HG03442 (cell line): Measurements from ENCODE around the gene PLCG1.
"Not testable (repeated sequence)": the region's sequence is repeated elsewhere in the genome, so short reads cannot be mapped to it uniquely, and the experiment has no call there.

ENCODE experiments used
- ATAC-seq: cut with Tn5 transposase; IDR thresholded peaks from one replicate; pipeline ENCODE4 v1.9.1; 2021; ENCODE audit warnings: mild to moderate bottlenecking, moderate library complexity; ENCODE audit not compliant: unreplicated experiment

PLCG1 gene

DNA sequence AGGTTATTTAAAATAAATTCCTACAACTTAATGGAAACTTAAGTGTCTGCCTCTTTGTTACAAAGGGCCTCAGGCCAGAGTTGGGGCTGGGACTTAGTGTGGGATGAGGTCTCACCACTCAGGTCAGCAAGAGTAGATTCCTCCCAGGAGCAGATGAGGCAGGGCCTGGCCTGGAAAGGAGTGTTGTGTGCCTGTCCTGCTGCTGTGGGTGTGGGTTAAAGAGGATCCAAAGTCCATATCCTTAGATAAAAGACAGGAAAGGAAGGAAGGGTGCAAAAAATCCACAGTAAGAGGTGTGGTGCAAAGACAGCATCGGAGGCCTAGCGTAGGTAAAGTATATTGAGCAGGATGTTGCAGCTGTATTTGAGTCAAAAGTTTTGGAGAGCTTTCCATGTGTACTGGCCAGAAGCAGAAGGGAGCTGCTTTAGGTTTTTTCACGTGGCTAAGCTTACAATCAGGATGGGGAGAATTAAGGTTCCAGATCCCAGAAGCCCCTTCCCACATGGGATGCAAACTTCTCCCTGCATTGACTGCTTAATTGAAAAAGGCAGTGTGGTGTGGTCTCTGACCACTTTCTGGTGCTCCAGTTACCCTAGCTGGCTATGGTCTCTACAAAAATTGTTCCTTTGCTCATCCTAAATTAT lies 12.8 kb upstream of the PLCG1 start:
- no peak for ATAC-seq

DNA sequence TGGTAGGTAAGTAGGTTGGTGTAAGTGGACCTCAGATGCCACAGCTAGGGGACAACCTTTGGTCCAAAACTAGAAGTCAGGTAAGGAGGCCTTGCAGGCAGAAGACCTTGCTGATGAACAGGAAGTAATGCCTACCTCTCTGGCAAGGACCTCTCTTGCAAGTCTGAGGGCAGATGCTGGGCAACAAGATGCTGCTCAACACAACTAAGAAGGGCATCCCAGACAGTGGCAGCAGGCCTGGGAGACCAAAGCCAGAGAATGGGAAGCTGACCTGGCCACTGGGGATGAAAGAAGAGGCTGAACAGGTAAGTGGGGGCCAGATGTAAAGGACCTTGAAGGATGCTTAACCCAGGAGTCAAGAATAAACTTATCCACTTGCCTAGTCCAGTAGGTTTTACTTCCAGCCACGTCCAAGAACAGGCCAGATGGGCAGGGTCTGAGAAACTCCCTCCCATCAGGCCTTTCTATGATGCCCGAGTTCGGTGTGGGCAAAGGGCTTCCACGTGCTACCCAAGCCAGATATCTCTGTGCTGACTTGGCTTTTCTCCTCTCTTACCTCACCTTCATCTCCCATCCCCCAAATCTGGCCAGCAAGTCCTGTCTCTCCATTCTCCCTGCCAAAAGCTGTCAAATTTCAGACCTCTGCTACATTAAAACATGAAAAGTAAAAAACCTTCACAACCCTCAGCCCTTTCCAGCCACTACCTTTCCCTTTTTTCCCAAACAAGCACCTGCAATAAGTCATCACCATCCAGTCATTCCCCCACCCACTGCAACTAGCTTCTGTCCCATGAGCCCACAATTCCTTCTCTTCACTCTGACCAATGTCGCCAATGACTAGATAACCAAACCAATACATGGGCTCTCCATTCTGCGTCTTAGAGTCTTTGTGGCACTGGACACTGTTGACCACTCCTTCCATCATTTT lies 11.5 kb upstream of the PLCG1 start:
- ATAC-seq, result no peak

DNA sequence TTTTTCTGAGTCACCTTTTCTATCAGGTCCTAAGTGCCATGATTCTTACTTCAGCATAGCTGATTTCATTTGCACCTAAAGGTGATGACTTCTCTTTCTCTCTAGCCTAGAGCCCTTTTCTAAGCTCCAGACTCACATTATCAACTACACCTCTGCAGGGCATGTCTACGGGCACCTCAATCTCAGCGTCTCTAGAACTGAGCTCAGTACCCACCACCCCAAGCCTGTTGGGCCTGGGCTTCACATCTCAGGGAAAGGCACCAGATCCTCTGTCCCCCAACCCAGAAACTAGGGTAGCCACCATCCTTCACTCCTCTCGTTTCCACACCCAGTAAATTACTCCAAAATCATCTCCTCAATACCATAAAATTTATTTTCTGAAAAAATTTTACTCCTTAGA lies 10.6 kb upstream of the PLCG1 start:
- no peak for ATAC-seq

DNA sequence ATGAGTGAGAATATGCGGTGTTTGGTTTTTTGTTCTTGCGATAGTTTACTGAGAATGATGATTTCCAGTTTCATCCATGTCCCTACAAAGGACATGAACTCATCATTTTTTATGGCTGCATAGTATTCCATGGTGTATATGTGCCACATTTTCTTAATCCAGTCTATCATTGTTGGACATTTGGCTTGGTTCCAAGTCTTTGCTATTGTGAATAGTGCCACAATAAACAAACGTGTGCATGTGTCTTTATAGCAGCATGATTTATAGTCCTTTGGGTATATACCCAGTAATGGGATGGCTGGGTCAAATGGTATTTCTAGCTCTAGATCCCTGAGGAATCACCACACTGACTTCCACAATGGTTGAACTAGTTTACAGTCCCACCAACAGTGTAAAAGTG lies 9.0 kb upstream of the PLCG1 start:
- ATAC-seq, result not testable (repeated sequence)

DNA sequence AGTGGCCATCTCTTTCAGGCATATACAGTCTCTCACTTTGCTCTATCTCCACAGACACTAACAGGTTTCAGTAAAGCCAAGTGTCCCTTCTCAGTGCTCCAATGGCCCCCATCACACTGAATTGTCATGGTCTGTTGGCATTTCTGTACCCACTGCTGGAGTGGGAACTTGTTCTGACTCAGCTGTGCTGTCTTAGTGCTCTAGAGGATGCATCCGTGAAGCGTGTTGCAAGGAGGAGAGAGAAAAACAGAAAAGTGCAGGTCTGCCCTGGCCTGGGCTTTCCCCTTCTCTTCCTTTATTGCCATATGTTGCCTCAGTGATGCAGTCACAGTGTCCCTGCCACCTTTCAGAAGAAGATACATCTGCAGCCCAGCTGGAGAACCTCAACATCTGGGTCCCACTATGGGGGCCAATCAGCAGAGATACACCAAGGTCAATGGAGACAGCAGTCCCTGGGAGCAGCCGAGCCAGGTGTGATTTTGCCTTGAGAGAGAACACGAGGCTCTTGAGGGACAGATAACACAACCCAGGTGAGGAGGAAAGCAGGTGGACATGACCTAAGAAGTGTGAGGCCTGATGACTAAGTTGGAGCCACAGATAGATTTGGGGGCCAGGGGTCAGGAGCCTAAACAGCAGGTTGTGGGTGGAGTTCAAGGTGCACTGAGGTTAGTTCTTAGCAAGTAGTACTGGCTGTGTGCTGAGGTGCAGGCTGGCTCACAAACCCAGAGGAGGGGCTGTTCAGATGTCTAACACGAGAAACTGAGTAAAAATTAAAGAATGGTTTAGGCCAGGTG lies 5.6 kb upstream of the PLCG1 start:
- no peak for ATAC-seq

DNA sequence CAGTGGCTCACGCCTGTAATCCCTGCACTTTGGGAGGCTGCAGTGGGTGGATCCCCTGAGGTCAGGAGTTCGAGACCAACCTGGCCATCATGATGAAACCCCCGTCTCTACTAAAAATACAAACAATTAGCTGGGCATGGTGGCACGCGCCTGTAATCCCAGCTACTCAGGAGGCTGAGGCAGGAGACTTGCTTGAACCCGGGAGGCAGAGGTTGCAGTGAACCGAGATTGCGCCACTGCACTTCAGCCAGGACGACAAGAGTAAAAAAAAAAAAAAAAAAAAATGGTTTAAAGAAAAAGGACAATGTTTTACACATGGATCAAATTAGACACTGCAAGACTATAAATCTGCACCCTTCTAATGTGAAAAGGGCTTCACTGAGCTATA lies 5.0 kb upstream of the PLCG1 start:
- not testable (repeated sequence) for ATAC-seq

DNA sequence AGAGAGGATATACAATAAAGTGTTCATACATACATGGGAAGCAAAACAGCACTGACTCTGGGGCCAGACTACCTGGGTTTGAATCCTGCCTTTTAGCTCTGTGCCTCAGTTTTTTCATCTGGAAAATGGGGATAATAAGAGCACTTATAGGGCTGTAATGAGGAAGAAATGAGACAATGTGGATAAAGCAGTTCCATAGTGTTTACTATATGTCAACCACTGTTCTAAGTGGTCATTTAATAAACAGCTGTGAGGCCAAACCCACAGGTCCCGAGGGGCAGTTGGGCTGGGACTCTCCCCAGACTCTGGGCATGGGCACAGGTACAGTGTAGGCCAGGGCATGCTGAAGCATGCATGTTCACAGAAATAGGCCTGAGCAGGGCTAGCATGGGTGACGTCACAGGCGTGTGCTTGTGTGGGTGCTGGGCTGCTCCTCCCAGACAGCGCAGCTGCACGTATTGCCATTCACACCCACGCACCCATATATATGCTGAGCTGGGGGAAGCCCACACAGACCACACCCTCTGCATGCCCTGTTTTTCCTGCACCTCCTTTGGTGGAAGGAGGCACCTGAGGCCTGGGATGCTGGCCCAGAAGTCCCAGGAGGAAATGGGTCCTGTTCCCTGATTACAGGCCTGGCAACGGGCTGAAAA lies 3.5 kb upstream of the PLCG1 start:
- ATAC-seq, result peak; percentile 52

DNA sequence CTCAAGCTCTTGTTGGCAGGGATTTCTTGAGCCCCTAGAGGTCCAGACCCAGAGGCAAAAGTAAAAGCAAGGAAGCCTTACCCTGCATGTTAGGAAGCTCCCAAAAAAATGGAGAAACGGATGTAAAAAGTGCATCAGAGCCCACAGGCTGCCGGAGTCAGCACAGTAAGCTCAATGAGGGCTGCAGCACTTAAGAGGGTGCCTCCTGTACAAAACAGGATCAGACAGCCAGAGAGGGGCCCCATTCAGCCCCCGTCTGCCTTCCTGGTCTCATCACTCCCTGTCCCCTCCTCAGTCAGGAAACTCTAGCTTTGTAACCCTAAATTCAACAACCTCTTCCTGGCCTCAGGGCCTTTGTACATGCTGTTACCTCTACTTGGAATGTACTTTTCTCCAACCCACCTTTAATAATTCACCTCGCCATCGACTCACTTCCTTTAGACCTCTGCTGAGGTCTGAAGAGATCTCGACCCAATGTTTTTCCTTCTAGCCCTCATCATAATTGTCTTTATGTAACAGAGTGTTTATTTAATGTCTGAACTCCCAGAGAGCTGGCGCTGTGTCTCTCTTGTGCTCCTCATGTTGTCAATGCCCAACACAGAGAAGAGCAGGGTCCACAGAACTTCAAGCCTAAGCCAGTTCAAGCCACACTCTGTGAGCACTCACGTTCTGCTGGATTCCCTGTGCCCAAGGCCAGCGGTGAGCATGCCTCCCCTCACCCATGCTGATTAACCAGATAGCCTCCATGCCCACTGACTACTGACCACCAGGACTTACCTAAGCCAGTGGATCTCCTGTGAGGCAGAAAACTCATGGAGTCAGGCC lies 2.8 kb upstream of the PLCG1 start:
- ATAC-seq, result no peak

DNA sequence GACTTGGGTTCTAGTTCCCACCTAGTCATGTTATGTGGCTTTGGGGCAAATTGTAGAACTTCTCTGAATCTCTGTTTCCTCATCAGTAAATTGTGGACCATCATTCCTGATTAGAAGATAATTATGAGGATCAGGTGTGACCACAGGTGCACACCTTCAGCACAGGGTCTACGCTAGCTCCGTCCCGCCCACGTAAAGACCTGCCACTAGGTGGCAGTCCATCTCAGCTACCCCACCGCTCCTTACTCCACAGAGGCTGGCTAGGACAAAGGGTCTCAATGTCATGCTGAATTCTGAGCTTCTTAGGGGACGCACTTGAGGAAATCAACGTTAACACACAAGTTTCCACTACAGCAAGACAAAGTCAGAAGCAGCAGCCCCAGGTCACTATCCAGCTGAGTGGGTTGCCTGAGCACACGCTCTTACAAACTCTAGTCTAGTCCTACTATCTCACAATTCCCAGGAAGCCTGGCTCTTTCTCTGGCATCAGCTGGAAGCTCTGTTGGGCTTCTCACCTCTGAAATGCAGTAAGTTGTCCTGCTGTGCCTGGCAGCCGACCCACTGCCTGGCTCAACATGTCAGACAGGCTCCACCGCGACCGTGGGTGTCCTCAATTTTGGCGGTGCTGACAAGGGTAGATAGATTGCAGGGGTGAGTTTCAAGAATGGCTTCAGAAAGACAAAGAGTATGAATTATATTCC lies 2.0 kb upstream of the PLCG1 start:
- ATAC-seq, result no peak

DNA sequence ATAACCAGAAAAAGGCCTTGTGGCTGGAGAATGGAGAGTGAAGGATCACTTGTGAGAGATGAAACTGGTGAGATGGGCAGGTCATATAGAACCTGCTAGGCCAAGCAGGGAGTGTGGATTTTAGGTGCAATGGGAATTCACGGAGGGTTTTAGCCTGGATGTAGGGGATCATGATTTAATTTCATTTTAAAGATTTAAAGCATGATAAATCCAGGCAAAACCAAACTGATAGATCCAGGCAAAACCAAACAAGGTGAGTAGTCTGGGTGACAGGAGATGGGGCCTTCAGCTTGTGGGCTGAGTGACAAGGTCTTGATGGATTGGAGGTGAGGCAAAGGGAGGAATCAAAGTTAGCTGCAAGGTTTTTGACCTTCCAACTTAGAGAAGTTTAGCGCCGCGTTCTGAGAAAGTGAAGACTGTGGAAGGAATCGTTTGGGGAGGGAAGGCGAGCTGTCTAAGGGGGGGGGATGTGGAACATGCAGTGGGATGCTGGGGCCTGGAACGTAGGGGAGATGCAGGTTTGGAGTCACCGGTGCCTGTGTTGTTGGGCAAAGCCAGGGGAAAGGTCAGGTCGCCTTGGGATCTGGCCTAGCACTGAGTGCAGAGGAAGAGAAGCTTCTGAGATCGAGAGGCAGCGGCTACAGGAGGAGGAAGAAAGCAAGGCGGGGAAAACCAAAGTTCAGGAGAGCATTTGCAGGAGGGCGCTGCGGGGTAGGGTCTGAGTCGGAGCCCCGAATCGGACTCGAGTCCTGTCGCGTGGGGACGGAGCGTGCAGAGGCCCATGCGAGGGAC lies 1.3 kb upstream of the PLCG1 start:
- no peak for ATAC-seq

DNA sequence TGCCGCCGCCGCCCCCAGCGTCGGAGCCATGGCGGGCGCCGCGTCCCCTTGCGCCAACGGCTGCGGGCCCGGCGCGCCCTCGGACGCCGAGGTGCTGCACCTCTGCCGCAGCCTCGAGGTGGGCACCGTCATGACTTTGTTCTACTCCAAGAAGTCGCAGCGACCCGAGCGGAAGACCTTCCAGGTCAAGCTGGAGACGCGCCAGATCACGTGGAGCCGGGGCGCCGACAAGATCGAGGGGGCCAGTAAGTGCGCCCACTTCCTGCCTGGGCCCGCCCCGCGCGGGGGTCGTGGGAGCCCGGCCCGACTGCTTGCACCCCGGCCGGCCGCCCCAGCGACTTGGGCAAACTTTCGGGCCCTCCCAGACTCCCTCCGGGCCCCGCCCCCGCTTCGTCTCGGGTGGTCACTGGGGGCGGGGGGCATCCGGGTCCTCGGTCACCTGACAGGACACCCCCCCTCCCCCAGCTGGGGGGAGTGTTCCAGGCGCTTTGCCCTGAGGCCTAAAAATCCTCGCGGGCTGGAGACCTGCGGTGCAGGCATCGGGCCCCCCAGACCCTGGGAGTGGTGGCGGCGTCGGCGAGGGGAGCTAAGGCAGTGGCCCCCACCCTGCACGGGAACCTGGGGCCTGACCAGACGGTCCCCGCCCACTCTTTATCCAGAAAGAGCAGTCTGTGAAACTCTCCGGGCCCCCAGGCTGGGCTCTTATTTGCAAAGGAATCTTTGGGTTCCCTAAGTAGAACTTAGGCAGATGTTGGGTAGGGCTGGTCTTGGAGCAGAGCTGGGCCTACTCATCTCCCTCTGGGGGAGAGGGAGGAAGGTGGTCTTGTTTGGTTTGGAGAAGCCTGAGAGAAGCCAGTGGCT lies 501 bp downstream of the PLCG1 start:
- peak; percentile 1 for ATAC-seq

DNA sequence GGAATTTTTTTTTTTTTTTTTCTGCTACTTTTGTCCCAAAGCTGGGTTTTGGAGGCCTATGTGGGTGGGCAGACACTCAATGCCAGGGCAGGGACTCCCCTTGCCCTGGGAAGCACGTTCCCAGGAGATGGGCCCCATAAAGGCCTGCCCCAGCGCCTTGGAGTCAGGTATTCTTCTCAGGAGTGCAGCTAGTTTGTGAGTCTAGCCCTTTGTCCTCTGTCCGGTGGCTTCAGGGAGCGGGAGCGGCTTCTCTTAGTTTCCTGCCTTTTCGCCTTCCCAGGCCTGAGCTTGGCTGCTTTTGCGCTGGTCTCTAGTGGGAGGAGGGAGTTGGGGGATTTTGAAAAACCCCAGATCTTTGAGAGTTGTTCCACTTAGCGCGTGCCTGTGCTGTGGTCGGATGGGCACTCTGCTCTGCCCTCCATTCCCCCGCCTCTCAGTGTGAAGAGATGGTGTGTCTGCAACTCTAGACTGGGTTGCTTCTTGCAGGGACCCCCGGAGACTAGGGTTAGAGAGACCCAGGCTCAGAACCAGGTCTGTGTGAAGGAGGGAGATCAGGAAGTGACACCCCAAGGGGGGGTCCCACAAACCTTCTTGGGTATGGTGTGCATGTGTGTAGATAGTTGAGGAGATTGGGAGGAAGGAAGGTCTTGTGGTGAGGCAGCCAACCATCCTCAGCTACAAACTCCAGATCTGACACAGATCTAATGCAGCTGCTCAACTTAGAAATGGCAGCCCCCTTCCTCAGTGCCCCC lies 1.3 kb downstream of the PLCG1 start:
- no peak for ATAC-seq

DNA sequence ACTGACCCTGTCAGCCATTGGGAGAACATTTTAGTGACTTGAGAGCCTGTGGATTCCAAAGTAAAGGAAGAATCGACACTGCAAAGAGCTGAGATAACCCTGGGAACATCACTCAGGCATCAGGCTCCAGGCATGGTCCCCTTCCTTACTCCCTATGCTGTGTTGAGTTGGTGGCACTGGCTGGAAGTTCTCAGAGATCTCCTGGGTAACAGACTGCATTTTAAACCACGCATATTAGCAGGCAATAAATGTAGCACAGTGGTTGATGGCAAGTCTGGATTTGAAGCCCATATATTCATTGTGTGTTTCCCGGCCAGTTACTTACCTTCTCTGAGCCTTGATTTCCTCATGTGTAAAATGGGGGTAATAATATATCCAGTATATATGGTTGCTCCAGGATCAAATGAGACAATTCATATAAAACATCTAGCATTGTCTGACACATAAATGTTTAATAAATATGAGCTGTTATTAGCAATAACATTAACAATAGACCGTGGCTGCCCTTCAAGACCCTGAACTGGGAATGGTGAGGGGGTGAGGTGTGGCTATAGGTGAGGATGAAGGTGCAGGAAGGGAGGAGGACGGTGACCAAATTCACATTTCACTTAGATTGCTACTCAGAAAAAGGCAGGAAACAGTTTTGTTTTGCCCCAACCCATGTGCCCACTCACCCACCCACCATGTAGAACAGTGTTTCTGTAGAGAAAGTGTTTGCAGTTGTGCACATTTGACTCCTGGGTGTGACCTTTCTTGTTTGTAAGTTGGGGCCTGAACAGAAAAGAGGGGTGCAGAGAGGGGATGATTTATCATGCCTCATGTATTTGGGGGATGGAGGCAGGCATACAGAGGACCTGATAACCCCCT lies 2.1 kb downstream of the PLCG1 start:
- ATAC-seq, result no peak

DNA sequence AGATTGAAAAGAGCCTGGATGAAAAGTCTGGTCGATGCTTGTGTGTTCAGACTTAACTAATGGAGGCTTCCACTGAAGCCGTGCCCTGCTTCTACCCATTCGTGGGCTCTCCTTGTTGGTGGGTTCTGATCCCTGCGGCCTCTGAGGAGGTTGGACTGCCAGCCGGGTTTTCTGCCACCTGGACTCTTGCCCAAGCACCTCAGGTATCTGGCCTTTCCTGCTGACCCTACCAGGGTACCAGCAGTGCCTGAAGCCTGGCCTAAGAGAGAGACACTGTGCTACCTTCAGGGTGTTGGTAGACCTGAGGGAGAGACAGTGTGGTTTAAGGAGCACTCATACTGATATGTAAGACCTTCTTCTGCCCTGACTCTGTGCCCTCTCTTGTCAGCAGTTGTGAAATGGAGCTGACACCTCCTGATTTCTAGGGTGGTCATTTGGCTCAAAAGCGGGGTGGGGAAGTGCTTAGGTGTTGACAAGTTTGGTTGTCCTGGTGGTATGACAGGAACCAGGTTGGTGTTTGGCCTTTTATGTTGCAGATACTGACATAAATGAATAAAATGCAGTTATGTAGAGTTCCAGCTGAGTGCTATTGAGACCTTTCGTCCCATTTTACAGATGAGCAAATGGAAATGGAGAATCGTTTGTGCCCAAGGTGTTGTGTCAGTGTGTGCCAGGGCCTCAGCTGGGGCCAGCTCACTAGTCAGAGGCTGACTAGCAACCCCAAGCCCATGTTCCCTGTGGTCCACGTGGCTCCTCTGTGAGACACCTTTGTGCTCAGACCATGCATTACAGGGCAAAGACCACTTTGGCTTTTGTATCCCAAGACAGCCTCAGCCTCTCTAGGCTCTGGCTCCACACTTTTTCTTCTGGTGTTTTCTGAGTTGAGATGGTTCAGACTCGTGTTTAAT lies 3.1 kb downstream of the PLCG1 start:
- ATAC-seq, result no peak

DNA sequence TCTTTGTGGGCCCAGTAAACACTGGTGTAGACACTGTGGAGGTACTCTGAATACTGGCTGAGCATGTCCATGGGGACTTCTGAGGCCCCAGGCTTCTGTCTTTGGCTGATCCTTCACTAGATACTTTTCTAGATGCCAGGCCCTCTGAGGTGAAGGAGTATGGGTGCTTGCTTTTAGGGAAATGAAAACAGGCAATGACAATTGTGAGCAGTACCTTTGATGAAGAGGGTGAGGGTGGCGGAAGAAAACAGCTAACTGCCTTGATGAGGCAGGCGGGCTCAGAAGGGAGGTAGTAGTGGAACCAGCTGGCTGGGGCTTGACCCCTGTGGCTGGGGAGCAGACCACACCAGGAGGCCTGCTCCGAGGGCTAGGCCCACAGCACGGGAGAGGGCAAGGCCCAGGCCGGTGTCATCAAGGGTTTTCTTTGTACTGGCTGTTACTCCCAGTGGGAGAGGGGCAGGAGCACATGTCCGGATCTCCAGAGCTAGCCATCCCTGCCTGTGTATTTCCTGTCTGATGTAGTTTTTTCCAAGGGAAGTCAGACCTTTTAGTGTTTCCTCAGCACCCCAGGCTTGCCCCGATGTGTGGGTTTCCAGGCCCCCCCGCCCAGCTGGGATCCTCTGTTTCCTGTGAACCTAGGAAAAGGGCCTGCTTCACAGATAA lies 3.9 kb downstream of the PLCG1 start:
- ATAC-seq, result no peak
